Loucy (cell line): ENCODE measurements around the gene OVCH2.

Experiments used
- H2AFZ ChIP-seq: fragments of 200-600 bp; sonication (generic); 2 replicates; pipeline ENCODE4 v1.6.0; 2016; ENCODE audit warnings: antibody characterized with exemption, mild to moderate bottlenecking, low read length, moderate library complexity
- H3F3A ChIP-seq: fragments of 200-600 bp; 2 replicates; pipeline ENCODE4 v1.6.0; 2016; ENCODE audit warnings: antibody characterized with exemption, low read depth, mild to moderate bottlenecking
- H3K27me3 ChIP-seq: fragments of 200-600 bp; sonication (generic); 2 replicates; pipeline ENCODE4 v1.6.1; 2014; ENCODE audit warnings: low read length, mild to moderate bottlenecking; ENCODE audit not compliant: insufficient read depth, poor library complexity, severe bottlenecking
- H3K36me3 ChIP-seq: fragments of 200-600 bp; sonication (generic); 2 replicates; pipeline ENCODE4 v1.6.1; 2016; ENCODE audit warnings: low read length; ENCODE audit not compliant: insufficient read depth
- H3K4me1 ChIP-seq: fragments of 200-600 bp; sonication (generic); 2 replicates; pipeline ENCODE4 v1.5.1; 2014; ENCODE audit warnings: low read length, mild to moderate bottlenecking; ENCODE audit not compliant: insufficient read depth, poor library complexity, severe bottlenecking
- H3K4me2 ChIP-seq: fragments of 200-600 bp; sonication (generic); 2 replicates; pipeline ENCODE4 v1.6.0; 2014; ENCODE audit warnings: antibody characterized with exemption, low read length, low read depth, mild to moderate bottlenecking; ENCODE audit not compliant: poor library complexity, severe bottlenecking
- H3K4me3 ChIP-seq: fragments of 200-600 bp; sonication (generic); 2 replicates; pipeline ENCODE4 v1.5.1; 2014; ENCODE audit warnings: low read length, mild to moderate bottlenecking, mixed read lengths; ENCODE audit not compliant: poor library complexity, severe bottlenecking
- H3K79me2 ChIP-seq: fragments of 200-600 bp; sonication (generic); 2 replicates; pipeline ENCODE4 v1.6.1; 2014; ENCODE audit warnings: low read length; ENCODE audit not compliant: insufficient read depth
- H3K9ac ChIP-seq: fragments of 200-600 bp; sonication (generic); 2 replicates; pipeline ENCODE4 v1.6.0; 2014; ENCODE audit warnings: mild to moderate bottlenecking, low read depth, low read length, moderate library complexity; ENCODE audit not compliant: poor library complexity, severe bottlenecking
- H3K9me2 ChIP-seq: fragments of 200-600 bp; sonication (generic); replicated peaks from 2 replicates; pipeline ENCODE4 v1.6.1; 2016; ENCODE audit warnings: low read depth, low read length, mixed read lengths
- H3K9me3 ChIP-seq: fragments of 200-600 bp; sonication (generic); 2 replicates; pipeline ENCODE4 v1.6.1; 2014; ENCODE audit warnings: mild to moderate bottlenecking, antibody characterized with exemption, low read length, low read depth; ENCODE audit not compliant: insufficient read depth
- H4K20me1 ChIP-seq: fragments of 200-600 bp; sonication (generic); 2 replicates; pipeline ENCODE4 v1.6.0; 2014; ENCODE audit warnings: antibody characterized with exemption, low read length, mild to moderate bottlenecking; ENCODE audit not compliant: insufficient read depth, poor library complexity, severe bottlenecking
- EZH2phosphoT487 ChIP-seq: fragments of 200-600 bp; IDR thresholded peaks from 2 replicates; pipeline ENCODE4 v1.6.1; 2018; ENCODE audit warnings: antibody characterized with exemption, mild to moderate bottlenecking, moderate library complexity, borderline replicate concordance
- TF ChIP-seq, protein P1 (sequence below): fragments of 200-600 bp; sonication (generic); conservative IDR thresholded peaks from 2 replicates; pipeline ENCODE4 v1.5.1; 2014; ENCODE audit warnings: mild to moderate bottlenecking, antibody characterized with exemption, low read length

OVCH2 gene

DNA sequence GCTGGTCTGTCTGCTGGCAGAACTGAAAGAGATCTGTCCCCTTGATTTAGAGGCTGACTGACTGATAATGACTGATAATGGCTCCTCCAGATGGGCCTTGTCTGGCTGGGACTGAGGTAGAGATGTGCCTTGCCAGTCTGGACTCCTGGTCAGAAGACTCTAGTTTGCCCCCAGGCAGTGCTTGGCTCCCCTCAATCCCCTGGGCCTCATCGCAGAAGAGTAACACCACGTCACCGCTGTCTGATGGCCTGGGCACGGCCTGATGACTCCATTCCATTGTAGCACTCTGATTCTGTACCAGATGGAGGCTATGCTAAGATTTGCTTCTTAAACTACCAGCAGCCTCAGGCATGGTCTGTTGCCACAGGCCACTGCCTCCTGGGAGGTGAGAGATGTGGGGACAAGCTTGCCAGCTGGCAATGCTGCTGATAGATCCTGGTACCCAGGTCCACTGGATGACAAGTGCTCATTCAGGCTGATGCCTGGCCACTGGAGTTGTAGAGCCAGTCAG, 52.0 kb downstream of the OVCH2 start:
- no peaks in the 10 kb centered on the region for H3K79me2 ChIP-seq
- H3K9ac ChIP-seq: no peak overlapping the region
- H3K4me2 ChIP-seq: no peak overlapping the region
- no peaks in the 10 kb centered on the region for H3K9me3 ChIP-seq
- no peaks in the 10 kb centered on the region for H3K4me1 ChIP-seq
- H2AFZ ChIP-seq: no peak overlapping the region
- H3K4me3 ChIP-seq: no peak overlapping the region
- no peaks in the 10 kb centered on the region for H4K20me1 ChIP-seq
- no peak for TF ChIP-seq EZH2phosphoT487
- TF ChIP-seq, protein P1, sequence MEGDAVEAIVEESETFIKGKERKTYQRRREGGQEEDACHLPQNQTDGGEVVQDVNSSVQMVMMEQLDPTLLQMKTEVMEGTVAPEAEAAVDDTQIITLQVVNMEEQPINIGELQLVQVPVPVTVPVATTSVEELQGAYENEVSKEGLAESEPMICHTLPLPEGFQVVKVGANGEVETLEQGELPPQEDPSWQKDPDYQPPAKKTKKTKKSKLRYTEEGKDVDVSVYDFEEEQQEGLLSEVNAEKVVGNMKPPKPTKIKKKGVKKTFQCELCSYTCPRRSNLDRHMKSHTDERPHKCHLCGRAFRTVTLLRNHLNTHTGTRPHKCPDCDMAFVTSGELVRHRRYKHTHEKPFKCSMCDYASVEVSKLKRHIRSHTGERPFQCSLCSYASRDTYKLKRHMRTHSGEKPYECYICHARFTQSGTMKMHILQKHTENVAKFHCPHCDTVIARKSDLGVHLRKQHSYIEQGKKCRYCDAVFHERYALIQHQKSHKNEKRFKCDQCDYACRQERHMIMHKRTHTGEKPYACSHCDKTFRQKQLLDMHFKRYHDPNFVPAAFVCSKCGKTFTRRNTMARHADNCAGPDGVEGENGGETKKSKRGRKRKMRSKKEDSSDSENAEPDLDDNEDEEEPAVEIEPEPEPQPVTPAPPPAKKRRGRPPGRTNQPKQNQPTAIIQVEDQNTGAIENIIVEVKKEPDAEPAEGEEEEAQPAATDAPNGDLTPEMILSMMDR: no peak
- no peaks in the 10 kb centered on the region for H3F3A ChIP-seq
- no peaks in the 10 kb centered on the region for H3K27me3 ChIP-seq
- no peaks in the 10 kb centered on the region for H3K36me3 ChIP-seq
- no peaks in the 10 kb centered on the region for H3K9me2 ChIP-seq

DNA sequence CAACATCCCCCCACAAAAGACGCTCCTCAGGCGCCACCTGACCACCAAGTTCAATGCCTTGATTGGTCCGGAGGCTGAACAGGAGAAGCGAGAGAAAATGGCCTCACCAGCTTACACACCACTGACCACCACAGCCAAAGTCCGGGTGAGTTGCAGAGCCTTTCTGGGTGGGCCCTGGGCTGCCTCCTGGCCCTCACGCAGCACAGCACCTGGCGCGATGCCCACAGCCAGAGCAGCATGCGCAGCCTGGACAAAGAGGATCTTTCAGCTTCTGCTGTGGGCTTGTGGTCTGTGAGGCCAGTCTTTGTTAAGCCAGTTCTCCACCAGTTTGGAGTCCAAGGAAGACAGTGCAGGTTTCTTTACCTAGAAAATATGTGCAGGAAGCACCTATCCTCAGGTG, 54.6 kb downstream of the OVCH2 start:
- H3K36me3 ChIP-seq: no peaks in the 10 kb centered on the region
- H3K4me2 ChIP-seq: no peak overlapping the region
- no peaks in the 10 kb centered on the region for H3K27me3 ChIP-seq
- H3K4me3 ChIP-seq: no peak overlapping the region
- no peak overlapping the region for H2AFZ ChIP-seq
- H4K20me1 ChIP-seq: no peaks in the 10 kb centered on the region
- H3K9me2 ChIP-seq: no peaks in the 10 kb centered on the region
- H3F3A ChIP-seq: no peaks in the 10 kb centered on the region
- no peak overlapping the region for H3K9ac ChIP-seq
- H3K9me3 ChIP-seq: no peaks in the 10 kb centered on the region
- no peaks in the 10 kb centered on the region for H3K79me2 ChIP-seq
- H3K4me1 ChIP-seq: no peaks in the 10 kb centered on the region
- TF ChIP-seq EZH2phosphoT487: no peak
- TF ChIP-seq, protein P1: no peak

DNA sequence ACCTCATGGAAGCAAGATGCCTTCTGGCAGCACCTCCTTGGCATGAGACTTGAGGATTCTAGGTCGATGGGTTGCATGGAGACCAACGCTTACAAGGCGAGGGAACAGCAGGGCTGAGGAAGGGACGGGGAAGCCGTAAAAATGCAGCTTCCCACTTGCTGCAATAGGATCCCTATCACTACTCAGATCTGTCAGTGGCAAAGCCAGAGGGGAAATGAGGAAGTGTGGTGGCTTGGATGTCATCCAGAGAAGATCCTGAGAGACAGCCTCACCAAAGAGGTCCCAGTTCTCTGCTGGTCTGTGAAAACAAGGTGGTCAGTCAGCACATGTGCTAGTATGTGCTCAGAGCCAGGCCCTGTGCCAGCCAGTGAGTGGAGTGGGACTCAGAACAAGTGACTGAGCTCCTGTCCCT, 55.1 kb downstream of the OVCH2 start:
- no peaks in the 10 kb centered on the region for H3K9me2 ChIP-seq
- no peaks in the 10 kb centered on the region for H3F3A ChIP-seq
- no peak overlapping the region for H3K9ac ChIP-seq
- H3K36me3 ChIP-seq: no peaks in the 10 kb centered on the region
- H3K79me2 ChIP-seq: no peaks in the 10 kb centered on the region
- no peak overlapping the region for H2AFZ ChIP-seq
- no peaks in the 10 kb centered on the region for H3K9me3 ChIP-seq
- no peaks in the 10 kb centered on the region for H3K4me1 ChIP-seq
- no peak overlapping the region for H3K4me3 ChIP-seq
- H3K4me2 ChIP-seq: no peak overlapping the region
- H3K27me3 ChIP-seq: no peaks in the 10 kb centered on the region
- no peaks in the 10 kb centered on the region for H4K20me1 ChIP-seq
- TF ChIP-seq, protein P1: no peak
- TF ChIP-seq EZH2phosphoT487: no peak
